GM19468 (cell line): ENCODE measurements around the gene CFAP74.
"Not testable (repeated sequence)": the region's sequence is repeated elsewhere in the genome, so short reads cannot be mapped to it uniquely, and the experiment has no call there.

Source experiments
- ATAC-seq: cut with Tn5 transposase; IDR thresholded peaks from one replicate; pipeline ENCODE4 v1.9.1; 2021; ENCODE audit warnings: mild to moderate bottlenecking, moderate library complexity, moderate number of reproducible peaks; ENCODE audit not compliant: unreplicated experiment; ENCODE audit errors: extremely low read depth

Gene CFAP74

GRCh38 chr1:1938613-1939295 lies 64.8 kb downstream of the CFAP74 start:
- no peak for ATAC-seq

- ATAC-seq: no peak
Observed at GRCh38 chr1:1938276-1938573, 65.4 kb downstream of the CFAP74 start.

DNA sequence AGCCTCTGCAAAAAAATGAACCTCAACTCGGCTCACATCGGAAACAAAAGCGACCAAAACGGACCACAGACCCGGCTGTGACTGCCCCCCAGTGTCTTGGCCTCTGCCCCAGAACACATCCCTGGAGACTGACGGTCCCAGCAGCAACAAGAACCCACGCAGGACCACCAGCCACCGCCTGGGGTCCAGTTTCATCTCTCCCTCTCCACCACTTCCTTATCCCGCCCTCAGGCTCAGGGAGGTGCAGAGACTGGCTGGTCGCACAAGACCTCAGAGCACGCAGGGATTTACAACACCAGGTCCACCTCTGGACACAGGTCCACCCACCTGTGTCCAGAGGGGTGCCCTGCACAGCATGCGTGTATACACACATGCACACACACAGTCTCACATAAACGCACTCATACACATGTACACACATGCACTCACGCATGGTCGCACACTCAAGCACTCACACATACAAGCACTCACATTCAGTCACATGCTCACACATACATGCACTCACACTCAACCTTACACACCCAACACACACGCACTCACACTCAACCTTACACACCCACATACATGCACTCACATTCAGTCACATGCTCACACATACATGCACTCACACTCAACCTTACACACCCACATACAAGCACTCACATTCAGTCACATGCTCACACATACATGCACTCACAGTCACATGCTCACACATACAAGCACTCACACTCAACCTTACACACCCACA lies 65.9 kb downstream of the CFAP74 start:
- ATAC-seq: no peak

DNA sequence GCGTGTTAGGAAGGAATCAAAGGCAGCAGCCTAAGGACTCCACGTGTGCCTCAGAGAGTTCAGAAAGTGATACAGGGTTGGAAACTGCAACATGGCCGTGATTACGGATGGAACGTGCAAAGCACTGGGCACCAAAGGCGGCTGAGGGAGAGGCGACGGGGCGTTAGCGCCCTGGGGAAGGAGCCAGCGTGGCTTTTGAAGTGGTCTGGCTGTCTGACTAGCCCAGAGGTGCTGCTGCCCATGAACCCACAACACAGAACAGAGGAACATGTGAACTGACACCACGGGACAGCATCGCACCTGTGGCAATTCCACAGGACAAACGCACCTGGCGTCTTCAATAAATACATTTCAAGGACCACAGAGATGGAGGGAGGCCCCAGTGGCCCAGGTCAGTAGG lies 66.5 kb downstream of the CFAP74 start:
- no peak for ATAC-seq

GRCh38 chr1:1934848-1935247 lies 68.7 kb downstream of the CFAP74 start:
- ATAC-seq: not testable (repeated sequence)

DNA sequence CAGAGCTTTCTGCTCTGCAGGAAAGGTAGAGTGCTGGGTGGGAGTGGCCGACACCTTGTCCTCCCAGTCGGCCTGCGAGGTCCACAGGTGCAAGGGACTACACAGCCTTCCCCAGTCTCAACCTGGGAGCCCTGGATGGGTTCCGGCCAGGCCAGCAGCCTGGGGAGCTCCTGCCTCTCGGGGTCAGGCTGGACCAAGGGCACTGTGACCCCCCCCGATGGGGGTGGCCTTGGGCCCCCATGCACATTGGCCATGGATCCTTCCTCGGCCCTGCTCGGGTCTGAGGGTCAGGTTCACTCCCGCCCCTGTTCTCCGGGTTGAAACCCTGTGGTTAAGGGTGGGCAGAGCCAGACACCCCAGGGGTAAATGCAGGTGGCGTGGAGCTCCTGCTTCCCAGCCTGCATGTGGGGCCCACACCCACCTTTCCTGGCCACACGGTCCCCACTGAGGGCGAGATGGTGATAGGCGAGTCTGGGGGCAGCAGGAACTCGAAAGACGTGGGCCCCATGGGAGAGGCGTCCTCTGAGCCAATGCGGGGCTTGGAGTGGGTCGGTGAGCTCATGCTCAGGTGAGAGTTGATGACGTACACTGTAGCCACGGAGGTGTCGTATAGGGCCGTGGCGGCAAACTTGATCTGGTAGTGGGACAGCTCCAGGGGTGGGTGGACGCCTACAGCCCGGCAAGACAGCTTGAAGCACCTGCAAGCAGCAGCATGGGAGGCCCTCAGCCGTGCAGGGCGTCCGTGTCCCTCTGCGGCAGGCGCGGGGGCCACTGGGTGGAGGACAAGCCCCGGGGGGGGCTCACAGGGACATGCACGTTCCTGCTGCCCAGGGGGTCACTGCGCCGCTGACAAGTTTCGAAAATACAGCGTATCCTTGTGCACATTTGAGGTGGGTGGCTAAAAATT lies 73.7 kb downstream of the CFAP74 start:
- ATAC-seq: no peak

- ATAC-seq: no peak
Observed at GRCh38 chr1:1929102-1929638, 74.4 kb downstream of the CFAP74 start.

DNA sequence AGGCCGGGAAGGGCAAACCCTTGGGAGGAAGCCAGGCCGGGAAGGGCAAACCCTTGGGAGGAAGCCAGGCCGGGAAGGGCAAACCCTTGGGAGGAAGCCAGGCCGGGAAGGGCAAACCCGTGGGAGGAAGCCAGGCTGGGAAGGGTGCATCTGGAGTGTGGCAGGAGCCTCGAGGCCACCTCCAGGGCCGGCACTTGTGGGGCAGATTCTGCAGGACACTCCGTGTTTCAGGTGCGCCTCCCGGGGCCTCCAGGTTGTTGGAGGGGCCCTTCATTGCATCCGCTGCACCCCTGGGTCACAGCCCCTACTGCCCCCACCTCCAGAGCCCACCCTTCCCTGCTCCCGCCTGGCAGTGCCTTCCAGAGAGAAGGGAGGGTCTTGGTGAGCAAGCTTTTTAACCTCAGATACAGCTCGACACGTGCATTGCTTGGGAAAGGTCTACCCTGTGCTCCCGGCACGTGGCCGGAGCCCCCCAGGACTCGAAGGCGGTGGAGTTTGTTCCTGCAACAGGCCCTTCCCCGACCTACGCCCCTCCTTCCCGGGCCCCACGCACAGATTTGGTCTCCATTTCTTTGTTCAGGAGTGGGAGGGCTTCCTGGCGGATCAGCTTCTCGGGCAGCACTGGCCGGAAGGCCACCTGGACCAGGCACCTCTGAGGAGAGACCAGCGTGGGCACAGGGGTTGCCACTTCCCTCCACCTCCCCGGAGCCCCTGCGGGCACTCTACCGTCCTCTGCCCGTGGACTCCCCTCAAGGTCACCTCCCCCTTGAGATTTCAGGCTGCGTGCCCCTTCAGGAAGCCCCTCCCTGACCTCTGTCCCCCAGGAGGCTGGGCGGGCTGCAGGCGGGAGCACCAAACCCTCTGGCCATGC lies 75.1 kb downstream of the CFAP74 start:
- no peak for ATAC-seq

DNA sequence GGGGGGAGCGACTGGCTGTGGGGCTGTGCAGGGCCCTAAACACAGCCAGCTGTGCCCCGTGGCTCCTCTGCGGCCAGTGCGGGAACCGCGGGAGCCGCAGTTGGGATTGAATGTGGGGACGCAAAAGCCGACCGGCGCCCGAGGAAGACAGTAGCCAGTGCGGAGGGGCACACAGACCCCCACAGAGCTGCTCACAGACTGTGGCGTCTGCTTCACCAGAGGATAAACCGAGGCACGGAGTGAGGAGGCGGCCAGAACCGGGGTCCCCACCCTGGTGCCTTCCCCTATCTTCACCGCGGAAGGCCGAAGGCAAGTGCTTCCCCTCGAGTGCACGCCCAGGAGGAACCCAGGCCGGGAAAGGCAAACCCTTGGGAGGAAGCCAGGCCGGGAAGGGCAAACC lies 75.8 kb downstream of the CFAP74 start:
- no peak for ATAC-seq

GRCh38 chr1:1926886-1927660 lies 76.5 kb downstream of the CFAP74 start:
- no peak for ATAC-seq

DNA sequence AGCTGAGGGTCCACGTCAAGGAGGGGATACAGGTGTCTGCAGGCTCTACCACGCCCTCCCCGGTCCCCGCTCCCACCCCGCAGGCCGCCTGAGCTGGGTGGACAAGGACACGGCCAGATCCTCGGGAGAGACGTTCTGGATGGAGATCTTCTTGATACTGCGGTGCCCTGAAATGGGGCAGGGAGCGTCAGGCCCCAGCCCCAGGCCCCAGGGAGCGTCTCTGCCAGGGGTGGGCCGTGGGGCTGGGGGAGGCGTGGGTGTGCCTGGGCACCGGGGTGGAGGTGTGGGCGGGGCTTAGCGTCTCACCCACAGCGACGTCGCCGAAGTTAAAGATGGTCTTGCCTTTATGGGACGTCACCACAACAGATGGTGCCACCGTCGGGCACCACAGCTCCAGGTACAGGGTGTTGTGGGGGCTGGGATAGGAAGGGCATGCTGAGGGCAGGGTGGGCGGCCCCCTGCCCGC lies 77.2 kb downstream of the CFAP74 start:
- no peak for ATAC-seq

DNA sequence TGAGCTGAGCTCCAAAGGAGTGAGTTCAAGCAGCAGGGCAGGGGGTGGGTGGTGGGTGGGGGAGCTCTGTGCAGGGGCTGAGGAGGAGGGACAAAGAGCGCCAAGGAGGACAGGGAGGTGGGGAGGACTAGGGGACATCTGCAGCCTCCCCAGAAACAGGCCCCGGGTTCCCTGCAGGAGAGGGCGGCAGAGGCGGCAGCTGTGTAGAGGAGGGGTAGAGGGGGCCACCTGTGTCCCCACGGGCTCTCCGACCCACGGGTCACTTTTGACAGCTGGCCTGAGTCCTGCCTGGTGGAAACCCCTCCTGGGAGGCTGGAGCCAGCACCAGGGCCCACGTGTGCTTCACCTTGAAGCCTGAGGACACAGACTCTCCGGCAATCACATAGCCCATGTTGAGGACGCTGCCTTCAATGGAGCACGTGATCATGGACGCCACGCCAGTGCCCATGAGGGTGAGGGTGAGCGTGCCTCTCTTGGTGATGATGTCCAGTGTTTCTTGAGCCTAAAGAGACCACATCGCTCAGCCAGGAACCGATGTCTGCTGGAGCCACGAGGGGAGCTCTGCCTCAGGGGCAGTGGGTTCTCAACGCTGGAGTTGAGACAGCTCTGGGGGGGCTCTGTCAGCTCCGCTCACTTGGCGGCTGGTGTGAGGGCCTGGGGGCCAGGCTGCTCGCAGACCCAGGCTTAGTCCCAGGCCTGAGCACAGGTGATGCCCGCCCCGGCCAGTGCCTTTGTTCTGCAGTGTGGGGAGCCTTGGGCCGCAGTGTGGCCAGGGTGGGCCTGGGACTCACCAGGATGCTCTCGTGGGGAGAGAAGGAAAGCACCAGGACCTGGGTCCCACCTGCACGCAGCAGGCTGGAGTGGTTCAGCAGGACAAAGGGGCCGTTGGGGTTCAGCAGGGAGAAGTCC lies 77.9 kb downstream of the CFAP74 start:
- no peak for ATAC-seq

GRCh38 chr1:1924849-1925248 lies 78.7 kb downstream of the CFAP74 start:
- ATAC-seq: no peak

- no peak for ATAC-seq
Observed at GRCh38 chr1:1924386-1924785, 79.2 kb downstream of the CFAP74 start.

DNA sequence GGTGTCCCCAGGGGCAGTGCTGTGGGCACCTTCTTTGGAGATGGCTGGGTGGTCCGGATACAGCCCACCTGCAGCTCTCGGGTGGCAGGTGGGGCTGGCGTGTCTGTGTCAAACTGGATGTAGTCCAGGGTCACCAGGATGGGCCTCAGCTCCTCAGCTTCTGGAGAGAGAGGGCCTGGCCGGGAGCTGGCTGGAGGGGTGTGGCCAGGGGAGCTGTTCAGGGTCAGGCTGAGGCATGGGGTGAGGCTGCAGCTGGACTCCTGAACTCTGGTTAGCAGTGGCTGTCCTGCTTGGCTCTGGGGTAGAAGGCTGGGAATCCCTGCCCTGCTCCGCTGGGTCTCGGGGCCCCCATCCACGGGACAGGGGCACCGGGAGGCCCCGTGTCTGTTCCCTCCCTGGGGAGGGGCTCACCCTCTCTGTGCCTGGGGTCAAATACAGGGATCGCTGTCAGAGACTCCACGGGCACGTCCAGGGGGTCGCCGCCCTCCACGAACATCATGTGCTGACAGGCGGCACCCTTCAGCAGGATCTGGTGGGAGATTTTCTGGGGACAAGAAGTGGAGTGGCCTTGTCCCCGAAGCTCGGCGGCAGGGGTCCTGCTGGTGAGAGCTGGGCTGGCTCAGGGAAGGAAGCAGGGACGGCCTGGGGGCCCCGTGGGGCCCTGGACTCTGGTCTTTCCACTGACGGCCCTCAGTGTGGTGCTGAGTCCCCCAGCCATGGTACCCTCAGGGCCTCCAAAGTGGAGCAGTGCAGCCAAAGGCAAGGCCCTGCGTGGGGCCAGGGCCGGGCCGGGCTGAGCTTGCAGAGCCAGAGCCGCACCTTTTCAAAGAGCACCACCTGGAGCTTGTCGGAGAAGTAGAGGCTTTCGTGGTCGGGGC lies 80.4 kb downstream of the CFAP74 start:
- no peak for ATAC-seq

DNA sequence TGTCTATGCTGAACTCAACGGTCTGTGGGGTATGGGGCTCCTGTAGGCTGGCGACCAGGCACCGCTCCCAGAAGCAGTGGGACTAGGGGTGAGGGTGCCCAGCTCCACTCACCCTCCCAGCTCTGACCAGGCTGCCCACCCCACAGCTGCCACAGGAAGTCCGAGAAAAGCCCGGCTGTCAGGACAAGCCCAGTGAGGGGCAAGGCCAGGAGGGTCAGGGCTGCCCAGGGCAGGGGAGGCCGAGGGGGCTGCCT lies 81.0 kb downstream of the CFAP74 start:
- ATAC-seq: no peak

GRCh38 chr1:1921901-1922701 lies 81.5 kb downstream of the CFAP74 start:
- no peak for ATAC-seq
